ENCODE data around the gene SERPINB10. TPM values are rescaled to one million over a fixed set of nuclear protein-coding genes. Genes with fewer than 3 reads are reported as not detected.

Gene SERPINB10
- total RNA-seq, 1 experiment from 2014 or later, result not detected

GRCh38 chr18:63883617-63884016, 24.1 kb upstream of the SERPINB10 start:
- Histone ChIP-seq H3K27me3 (replicated peaks; ENCODE audit: control insufficient read depth, insufficient read depth, low read length) (no peaks in the 10 kb centered on the region), H3K9me3 (no peaks in the 10 kb centered on the region), H3K4me3 (ENCODE audit: low read depth, low read length) (no peak overlapping the region), H3K36me3 (ENCODE audit: control insufficient read depth, insufficient read depth, low read length) (no peaks in the 10 kb centered on the region), H3K4me1 (peaks cover 5% of the 10 kb centered on the region; the same call in 1 of the 2 replicates)
- BruUV-seq (replicated peaks), result no TSS peak
- intact Hi-C loops (cut with micrococcal nuclease; ENCODE audit: unreplicated experiment), result no loop called here
- Mint-ChIP-seq H3K4me3 (ENCODE audit: unreplicated experiment) (no peak overlapping the region), H3K36me3 (ENCODE audit: insufficient read depth, unreplicated experiment) (no peaks in the 10 kb centered on the region), H3K9me3 (ENCODE audit: unreplicated experiment) (no peaks in the 10 kb centered on the region), H3K4me1 (ENCODE audit: low read depth, unreplicated experiment) (no peaks in the 10 kb centered on the region), H3K27ac (ENCODE audit: unreplicated experiment) (no peak overlapping the region), H3K27me3 (ENCODE audit: insufficient read depth, unreplicated experiment) (no peaks in the 10 kb centered on the region)
- CTCF ChIA-PET, result no interaction called here
- TF ChIP-seq CTCF (IDR thresholded peaks at IDR 0.05; ENCODE audit: insufficient read depth in 1 of 2, low read depth in 1 of 2, low read length in 1 of 2, severe bottlenecking in 1 of 2, unreplicated experiment in 1 of 2), result no peak
- DNase-seq, result no peak
- POLR2A ChIA-PET, result no interaction called here

GRCh38 chr18:63887424-63887823, 20.3 kb upstream of the SERPINB10 start, which contains the start of gene SERPINB2:
SERPINB2 (plus strand) TSS chr18:63887705; CDS start chr18:63891445, 3,740 bp downstream.
- no TSS peak for BruUV-seq (replicated peaks)
- H3K4me3 Mint-ChIP-seq (ENCODE audit: unreplicated experiment), result no peak within 1 kb of the TSS
- no peaks in the 10 kb centered on the region for H3K4me1 Mint-ChIP-seq (ENCODE audit: low read depth, unreplicated experiment)
- ChIA-PET POLR2A (no interaction called here), CTCF (no interaction called here)
- no peaks in the 10 kb centered on the region for H3K9me3 Mint-ChIP-seq (ENCODE audit: unreplicated experiment)
- no peak for TF ChIP-seq CTCF (IDR thresholded peaks at IDR 0.05; ENCODE audit: insufficient read depth in 1 of 2, low read depth in 1 of 2, low read length in 1 of 2, severe bottlenecking in 1 of 2, unreplicated experiment in 1 of 2)
- H3K4me1 ChIP-seq, result peaks cover under 1% of the 10 kb centered on the region; the same call in 1 of the 2 replicates
- H3K36me3 ChIP-seq (ENCODE audit: control insufficient read depth, insufficient read depth, low read length), result no peaks in the 10 kb centered on the region
- DNase-seq, result no peak
- H3K36me3 Mint-ChIP-seq (ENCODE audit: insufficient read depth, unreplicated experiment), result no peaks in the 10 kb centered on the region
- H3K9me3 ChIP-seq, result no peaks in the 10 kb centered on the region
- no peaks in the 10 kb centered on the region for H3K27me3 Mint-ChIP-seq (ENCODE audit: insufficient read depth, unreplicated experiment)
- H3K27me3 ChIP-seq (replicated peaks; ENCODE audit: control insufficient read depth, insufficient read depth, low read length), result no peaks in the 10 kb centered on the region
- H3K27ac Mint-ChIP-seq (ENCODE audit: unreplicated experiment), result no peak within 1 kb of the TSS
- intact Hi-C loops (cut with micrococcal nuclease; ENCODE audit: unreplicated experiment), result no loop called here
- H3K4me3 ChIP-seq (ENCODE audit: low read depth, low read length), result no peak within 1 kb of the TSS

GRCh38 chr18:63888470-63889190, 19.1 kb upstream of the SERPINB10 start:
- ChIA-PET CTCF (no interaction called here), POLR2A (no interaction called here)
- Mint-ChIP-seq H3K9me3 (ENCODE audit: unreplicated experiment) (no peaks in the 10 kb centered on the region), H3K36me3 (ENCODE audit: insufficient read depth, unreplicated experiment) (no peaks in the 10 kb centered on the region), H3K27ac (ENCODE audit: unreplicated experiment) (no peak overlapping the region), H3K4me3 (ENCODE audit: unreplicated experiment) (no peak overlapping the region), H3K27me3 (ENCODE audit: insufficient read depth, unreplicated experiment) (no peaks in the 10 kb centered on the region), H3K4me1 (ENCODE audit: low read depth, unreplicated experiment) (no peaks in the 10 kb centered on the region)
- H3K36me3 ChIP-seq (ENCODE audit: control insufficient read depth, insufficient read depth, low read length), result no peaks in the 10 kb centered on the region
- no peaks in the 10 kb centered on the region for H3K4me1 ChIP-seq
- intact Hi-C loops (cut with micrococcal nuclease; ENCODE audit: unreplicated experiment), result no loop called here
- no TSS peak for BruUV-seq (replicated peaks)
- H3K4me3 ChIP-seq (ENCODE audit: low read depth, low read length), result no peak overlapping the region
- no peak for DNase-seq
- H3K9me3 ChIP-seq, result no peaks in the 10 kb centered on the region
- no peaks in the 10 kb centered on the region for H3K27me3 ChIP-seq (replicated peaks; ENCODE audit: control insufficient read depth, insufficient read depth, low read length)
- TF ChIP-seq CTCF (IDR thresholded peaks at IDR 0.05; ENCODE audit: insufficient read depth in 1 of 2, low read depth in 1 of 2, low read length in 1 of 2, severe bottlenecking in 1 of 2, unreplicated experiment in 1 of 2), result no peak

Data from Caco-2 (cell line).